ENCODE measurements around the gene LHFPL3.

LHFPL3 gene

GRCh38 chr7:104843198-104843597 lies 514.8 kb downstream of the LHFPL3 start:
- H3K36me3 ChIP-seq: no peaks in the 10 kb centered on the region
- no peak for TF ChIP-seq CTCF (IDR thresholded peaks at IDR 0.05)
- intact Hi-C loops (cut with DNase I; ENCODE audit: low total_unique reads): no loop called here
- H3K4me3 ChIP-seq: no peak overlapping the region
- H3K27me3 ChIP-seq: peaks cover 0 to 17% of the 10 kb centered on the region in 2 donors
- no peaks in the 10 kb centered on the region for H3K9me3 ChIP-seq
- H3K27ac ChIP-seq: no peak overlapping the region
- H3K4me1 ChIP-seq: no peaks in the 10 kb centered on the region
- no peak for DNase-seq

- no peak for DNase-seq
- no peak overlapping the region for H3K4me3 ChIP-seq
- TF ChIP-seq CTCF (IDR thresholded peaks at IDR 0.05): no peak
- H3K9me3 ChIP-seq: no peaks in the 10 kb centered on the region
- H3K36me3 ChIP-seq: no peaks in the 10 kb centered on the region
- H3K4me1 ChIP-seq: no peaks in the 10 kb centered on the region
- H3K27ac ChIP-seq: no peak overlapping the region
- intact Hi-C loops (cut with DNase I; ENCODE audit: low total_unique reads): no loop called here
- H3K27me3 ChIP-seq: peaks cover 0 to 14% of the 10 kb centered on the region in 2 donors
These were observed 517.2 kb downstream of the LHFPL3 start for GRCh38 chr7:104845557-104845956.

- intact Hi-C loops (cut with DNase I; ENCODE audit: low total_unique reads): no loop called here
- DNase-seq: no peak
- TF ChIP-seq CTCF (IDR thresholded peaks at IDR 0.05): no peak
- Histone ChIP-seq H3K4me3 (no peak overlapping the region), H3K27me3 (peaks cover 0 to 12% of the 10 kb centered on the region in 2 donors), H3K4me1 (no peaks in the 10 kb centered on the region), H3K27ac (no peak overlapping the region), H3K36me3 (no peaks in the 10 kb centered on the region), H3K9me3 (no peaks in the 10 kb centered on the region)
These were observed 518.3 kb downstream of the LHFPL3 start for GRCh38 chr7:104846731-104847130.

- H3K9me3 ChIP-seq: no peaks in the 10 kb centered on the region
- H3K4me1 ChIP-seq: no peaks in the 10 kb centered on the region
- H3K36me3 ChIP-seq: no peaks in the 10 kb centered on the region
- no peak overlapping the region for H3K4me3 ChIP-seq
- peaks cover 0 to 12% of the 10 kb centered on the region in 2 donors for H3K27me3 ChIP-seq
- peak in 1 of 2 donors; percentile 63 for DNase-seq
- peak; percentile 70 to 77 for TF ChIP-seq CTCF (IDR thresholded peaks at IDR 0.05)
- intact Hi-C loops (cut with DNase I; ENCODE audit: low total_unique reads): no loop called here
- no peak overlapping the region for H3K27ac ChIP-seq
These were observed 520.0 kb downstream of the LHFPL3 start for GRCh38 chr7:104848138-104848990.

GRCh38 chr7:104850374-104850773 lies 522.0 kb downstream of the LHFPL3 start:
- DNase-seq: no peak
- H3K27me3 ChIP-seq: peaks cover 0 to 6% of the 10 kb centered on the region in 2 donors
- no peak overlapping the region for H3K4me3 ChIP-seq
- TF ChIP-seq CTCF (IDR thresholded peaks at IDR 0.05): no peak
- no peak overlapping the region for H3K27ac ChIP-seq
- intact Hi-C loops (cut with DNase I; ENCODE audit: low total_unique reads): no loop called here
- H3K36me3 ChIP-seq: no peaks in the 10 kb centered on the region
- no peaks in the 10 kb centered on the region for H3K9me3 ChIP-seq
- H3K4me1 ChIP-seq: no peaks in the 10 kb centered on the region

Measured in tibial artery (tissue), 4 donors.